ENCODE results near the gene FILIP1.

FILIP1 gene, protein sequence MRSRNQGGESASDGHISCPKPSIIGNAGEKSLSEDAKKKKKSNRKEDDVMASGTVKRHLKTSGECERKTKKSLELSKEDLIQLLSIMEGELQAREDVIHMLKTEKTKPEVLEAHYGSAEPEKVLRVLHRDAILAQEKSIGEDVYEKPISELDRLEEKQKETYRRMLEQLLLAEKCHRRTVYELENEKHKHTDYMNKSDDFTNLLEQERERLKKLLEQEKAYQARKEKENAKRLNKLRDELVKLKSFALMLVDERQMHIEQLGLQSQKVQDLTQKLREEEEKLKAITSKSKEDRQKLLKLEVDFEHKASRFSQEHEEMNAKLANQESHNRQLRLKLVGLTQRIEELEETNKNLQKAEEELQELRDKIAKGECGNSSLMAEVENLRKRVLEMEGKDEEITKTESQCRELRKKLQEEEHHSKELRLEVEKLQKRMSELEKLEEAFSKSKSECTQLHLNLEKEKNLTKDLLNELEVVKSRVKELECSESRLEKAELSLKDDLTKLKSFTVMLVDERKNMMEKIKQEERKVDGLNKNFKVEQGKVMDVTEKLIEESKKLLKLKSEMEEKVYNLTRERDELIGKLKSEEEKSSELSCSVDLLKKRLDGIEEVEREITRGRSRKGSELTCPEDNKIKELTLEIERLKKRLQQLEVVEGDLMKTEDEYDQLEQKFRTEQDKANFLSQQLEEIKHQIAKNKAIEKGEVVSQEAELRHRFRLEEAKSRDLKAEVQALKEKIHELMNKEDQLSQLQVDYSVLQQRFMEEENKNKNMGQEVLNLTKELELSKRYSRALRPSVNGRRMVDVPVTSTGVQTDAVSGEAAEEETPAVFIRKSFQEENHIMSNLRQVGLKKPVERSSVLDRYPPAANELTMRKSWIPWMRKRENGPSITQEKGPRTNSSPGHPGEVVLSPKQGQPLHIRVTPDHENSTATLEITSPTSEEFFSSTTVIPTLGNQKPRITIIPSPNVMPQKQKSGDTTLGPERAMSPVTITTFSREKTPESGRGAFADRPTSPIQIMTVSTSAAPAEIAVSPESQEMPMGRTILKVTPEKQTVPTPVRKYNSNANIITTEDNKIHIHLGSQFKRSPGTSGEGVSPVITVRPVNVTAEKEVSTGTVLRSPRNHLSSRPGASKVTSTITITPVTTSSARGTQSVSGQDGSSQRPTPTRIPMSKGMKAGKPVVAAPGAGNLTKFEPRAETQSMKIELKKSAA (N-terminal part only)

DNA sequence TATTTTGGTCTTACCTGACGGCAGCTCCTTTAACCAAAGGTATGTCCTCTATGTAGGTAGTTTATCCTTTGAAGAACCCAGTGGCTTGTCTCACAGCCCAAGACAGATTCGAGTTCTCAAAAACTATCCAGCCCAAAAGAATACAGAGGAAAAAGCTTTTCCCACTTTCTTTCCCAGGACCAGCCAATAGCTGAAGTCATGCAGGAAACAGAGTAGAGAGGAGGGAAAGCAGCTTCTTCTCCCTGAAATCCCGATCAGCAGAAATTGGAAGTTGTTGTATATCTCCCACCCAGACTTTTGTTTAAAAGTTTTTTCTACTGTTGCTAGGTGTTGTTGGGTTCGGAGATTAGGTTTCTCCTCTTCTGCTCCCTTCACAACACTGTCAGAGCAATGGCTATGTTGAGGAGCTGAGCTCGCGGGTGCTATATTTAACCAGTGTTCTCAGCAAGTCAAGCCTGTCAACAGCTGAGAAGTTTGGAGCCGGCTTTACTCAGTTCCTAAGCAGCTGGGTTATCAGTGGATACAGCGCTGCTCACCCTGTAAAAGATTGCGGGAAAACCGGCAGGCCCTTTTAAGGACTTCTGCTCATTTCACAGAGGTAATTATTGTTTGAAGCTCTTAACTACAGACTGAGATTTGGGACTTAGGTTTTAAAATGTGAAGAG, at the start of gene FILIP1:
Gene FILIP1, minus strand, starts transcription at position 401 of the 665 bp plus-strand sequence. CDS start 78,828 bp downstream, outside the sequence.
- DNase-seq (ENCODE audit: low spot score), result peak; percentile 59

DNA sequence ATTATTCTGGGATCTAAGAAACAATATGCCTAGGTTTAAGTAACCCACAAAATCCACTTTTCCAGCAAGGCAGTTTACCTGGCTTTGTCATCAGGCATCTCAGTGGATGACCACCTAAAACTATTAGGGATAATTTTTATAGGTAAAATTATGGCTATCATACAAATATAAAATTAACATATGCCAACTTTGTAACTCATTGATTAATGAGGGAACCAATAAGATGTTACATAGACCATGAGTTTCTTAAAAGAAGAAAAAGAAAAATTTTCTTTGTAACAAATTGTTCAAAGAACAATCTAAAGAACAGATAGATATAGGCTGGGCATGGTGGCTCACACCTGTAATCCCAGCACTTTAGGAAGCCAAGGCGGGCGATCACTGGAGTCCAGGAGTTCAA, 49.7 kb upstream of the FILIP1 start:
- no peak for DNase-seq (ENCODE audit: low spot score)

DNA sequence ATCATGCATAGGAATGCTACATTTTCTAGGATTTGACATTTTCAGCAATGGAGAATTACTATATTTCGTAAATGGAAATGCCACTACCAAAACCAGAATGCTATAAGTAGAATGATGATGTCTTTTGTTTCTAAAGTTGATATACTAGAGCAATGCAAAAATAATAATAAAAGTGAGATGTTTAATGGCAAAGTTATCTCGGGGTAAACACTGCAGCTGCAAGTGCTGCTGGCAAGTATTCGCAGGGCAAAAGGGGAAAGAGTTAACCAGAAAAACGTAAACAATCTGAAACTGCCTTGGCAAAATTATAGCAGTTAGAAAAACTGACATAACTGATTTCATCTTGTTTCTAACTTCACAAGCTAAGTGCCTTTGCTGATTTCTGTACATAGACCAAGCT, 45.5 kb upstream of the FILIP1 start:
- DNase-seq (ENCODE audit: low spot score), result no peak

DNA sequence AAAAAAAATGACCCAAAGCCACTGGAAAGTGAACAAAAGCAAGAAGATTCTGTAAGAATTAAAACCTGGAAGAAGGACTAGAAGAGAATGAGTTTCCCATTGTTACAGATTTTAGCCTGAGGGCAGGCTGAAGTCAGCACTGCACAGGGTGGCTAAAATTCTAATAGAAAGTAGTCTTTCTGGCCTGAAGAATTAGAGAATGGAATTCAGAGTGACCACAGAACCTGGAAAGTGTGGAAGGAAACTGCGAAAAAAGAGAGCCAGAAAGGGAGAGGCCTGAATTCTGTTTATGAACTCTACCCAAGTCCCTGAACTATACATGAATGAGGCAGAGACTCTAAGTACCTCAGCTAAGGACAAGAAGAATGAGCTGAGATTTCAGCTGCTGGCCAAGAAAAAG, 38.9 kb upstream of the FILIP1 start:
- DNase-seq (ENCODE audit: low spot score), result no peak

DNA sequence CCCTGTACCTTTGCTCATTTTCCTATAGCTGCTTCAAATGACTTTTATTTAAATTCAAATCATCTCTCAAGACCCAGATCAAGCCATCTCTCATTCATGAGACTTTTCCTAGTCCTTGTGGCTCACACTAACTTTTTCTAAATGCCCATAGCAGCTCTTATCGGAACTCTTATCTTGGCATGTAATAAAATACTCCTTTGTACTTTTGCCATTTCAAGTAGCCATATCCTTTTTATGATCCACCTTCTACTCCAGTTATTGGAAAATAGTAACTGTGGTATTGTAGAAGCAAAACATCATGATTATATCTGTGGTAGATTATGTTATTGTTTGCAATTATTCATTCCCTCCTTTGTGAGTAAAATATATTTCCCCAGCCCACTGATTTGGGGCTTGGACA, 37.6 kb upstream of the FILIP1 start:
- no peak for DNase-seq (ENCODE audit: low spot score)

DNA sequence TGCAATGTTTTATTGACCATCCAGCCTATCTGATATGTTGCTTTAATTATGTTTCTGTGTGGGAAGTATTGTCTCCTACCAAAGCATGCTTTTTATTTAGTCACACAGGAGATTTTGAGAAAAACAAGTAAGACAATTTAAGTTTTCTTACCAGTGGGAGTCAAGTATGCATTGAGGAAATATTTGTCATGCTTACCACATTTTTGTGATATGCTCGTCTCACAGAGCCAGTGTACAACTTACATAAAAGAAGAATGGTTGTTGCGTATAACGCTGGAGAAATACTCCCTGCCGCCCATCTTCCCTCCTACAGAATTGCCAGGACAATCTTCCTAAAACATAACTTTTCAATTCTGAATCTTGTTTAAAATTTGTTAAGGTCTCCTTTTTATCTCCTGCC, 37.1 kb upstream of the FILIP1 start:
- DNase-seq (ENCODE audit: low spot score), result no peak

DNA sequence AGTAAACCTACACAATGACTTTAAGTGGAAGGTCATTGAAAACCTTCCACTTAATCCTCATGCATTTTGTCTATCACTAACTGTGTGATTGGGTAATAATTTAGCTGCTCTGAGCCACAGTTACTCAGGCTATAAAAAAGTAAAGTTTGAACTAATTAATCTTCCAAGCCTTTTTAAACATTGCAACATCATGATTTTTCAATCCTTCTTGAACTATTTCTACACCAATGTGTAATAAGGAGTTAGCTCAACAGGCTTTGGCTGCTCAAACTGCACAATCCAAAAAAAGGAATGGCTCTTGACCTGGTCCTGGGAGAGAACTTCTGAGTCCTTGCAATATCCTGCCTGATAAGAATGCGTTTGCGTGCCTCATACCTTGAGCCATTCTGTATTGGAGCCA, 34.8 kb upstream of the FILIP1 start:
- DNase-seq (ENCODE audit: low spot score), result no peak

DNA sequence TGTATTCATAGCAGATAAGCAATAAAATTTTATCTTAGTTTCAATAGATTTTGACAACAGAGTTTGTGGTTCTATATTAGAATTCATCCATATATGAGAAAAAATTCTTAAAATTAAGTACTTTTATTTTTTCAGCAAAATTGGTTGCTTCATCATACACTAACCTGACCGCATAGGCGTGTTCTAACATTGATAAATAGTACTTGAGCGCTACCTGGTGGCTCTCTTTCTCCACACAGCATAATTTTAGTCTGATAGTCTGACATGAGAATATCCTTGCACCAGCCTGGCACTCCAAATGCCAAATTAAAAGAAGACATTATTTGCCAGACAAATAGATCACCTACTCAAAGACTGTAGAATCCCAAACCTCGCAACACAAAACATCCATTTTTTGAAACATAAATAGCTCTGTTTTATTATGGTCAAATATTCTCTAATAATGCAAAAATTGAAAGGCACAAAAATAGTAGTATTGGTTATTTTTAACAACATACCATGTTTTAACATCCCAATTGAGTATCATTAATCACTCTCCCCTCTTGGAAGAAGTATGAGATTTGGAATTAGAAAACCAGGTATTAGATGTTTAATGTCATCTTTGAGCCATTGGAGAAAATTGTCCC, 33.0 kb upstream of the FILIP1 start:
- DNase-seq (ENCODE audit: low spot score), result peak; percentile 49

DNA sequence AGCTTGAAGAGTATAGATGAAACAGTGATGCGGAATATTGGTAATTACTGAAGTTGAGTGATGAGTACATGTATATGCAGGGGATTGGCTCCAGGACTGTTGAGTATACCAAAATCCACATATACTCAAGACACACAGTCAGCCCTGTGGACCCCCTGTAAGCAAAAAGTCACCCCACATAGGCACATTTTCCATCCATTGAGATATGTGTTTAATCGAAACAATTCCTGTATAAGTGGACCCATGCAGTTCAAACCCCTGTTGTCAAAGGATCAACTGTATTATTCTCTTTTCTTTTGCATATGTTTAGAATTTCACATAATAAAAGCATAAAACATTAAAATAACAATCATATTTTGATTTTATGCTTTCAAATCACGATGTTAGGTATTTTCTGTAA, 32.1 kb upstream of the FILIP1 start:
- DNase-seq (ENCODE audit: low spot score), result no peak

DNA sequence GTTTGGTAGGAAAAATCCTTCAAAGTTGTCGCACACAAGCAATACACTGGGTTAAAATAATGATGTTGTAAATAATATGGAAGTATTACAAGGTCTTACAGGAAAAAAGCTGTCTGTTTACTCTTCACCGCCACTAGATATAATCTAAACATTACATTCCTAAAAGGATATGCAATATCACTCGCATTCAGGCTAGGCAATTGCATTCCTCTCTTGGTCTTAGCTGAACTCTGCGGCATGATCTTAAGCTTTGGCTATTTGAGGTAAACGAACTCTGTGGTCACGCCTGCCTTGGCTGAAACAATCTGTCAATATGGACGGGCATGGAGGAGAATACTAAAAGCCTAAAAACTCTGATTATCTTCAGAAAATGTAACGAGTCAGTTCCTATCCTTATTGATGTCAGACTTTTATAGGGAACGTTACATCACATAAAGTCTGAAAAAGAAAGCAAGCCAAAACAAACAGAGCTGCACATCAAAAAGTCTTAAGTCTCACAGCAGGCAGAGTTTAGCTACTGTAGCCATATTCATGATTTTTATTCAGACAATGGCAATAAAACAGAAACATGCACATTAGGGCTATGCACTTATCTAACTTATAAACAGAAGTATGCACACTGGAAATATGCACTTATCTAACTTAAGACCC, 30.8 kb upstream of the FILIP1 start:
- DNase-seq (ENCODE audit: low spot score), result no peak

DNA sequence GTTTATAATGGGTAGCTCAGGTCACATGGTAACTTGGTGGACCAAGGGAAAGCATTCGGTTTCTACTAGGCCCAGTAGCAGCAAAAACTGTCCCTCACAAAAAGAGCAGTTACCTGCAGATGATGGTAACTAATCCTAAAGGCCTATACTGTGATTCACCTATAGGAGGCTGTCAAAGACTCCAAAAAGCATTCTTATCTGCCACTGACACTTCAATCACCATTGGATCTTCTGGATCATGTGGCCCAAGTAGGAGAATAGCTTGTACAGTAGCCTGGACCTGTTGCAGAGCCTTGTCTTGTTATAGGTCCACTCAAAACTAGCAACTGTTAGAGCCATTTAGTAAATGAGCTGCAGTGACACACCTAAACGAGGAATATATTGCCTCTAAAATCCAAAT, 23.2 kb upstream of the FILIP1 start:
- DNase-seq (ENCODE audit: low spot score), result no peak

DNA sequence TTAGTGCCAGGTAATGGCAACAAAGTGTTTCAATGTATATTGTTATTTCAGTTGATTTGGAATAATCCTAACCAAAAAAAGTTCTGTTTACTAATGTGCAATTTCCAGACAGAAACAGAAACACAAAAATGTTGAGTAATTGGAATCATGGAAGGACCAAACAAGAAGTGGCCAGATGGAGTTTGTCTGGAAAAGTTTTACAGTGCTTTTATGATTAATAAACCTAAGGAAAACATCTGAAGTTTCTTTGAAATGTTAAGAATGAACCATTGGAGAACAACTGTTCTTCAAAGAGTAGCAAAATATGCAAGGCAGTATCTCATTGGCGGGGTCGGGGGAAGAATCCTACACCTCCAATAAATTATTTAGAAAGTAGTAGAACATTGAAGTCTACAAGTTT, 19.0 kb upstream of the FILIP1 start:
- DNase-seq (ENCODE audit: low spot score), result no peak

DNA sequence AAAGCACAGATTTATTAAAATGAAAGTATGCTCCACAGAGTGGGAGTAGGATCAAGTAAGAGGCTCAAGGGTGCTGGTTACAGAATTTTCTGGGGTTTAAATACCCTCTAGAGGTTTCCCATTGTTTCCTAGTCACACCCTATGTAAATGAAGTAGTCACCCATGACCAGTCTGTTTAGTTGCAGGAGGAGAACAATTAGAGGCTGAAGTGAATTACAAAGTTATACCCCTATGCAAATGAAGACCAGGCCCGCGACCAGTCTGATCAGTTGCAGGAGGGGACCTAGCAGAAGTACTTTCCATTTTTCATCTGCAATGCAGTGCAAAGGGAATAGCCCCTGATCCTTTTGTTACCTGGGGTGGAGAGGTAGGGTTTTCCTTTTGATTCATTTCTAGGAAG, 11.8 kb upstream of the FILIP1 start:
- DNase-seq (ENCODE audit: low spot score), result no peak

DNA sequence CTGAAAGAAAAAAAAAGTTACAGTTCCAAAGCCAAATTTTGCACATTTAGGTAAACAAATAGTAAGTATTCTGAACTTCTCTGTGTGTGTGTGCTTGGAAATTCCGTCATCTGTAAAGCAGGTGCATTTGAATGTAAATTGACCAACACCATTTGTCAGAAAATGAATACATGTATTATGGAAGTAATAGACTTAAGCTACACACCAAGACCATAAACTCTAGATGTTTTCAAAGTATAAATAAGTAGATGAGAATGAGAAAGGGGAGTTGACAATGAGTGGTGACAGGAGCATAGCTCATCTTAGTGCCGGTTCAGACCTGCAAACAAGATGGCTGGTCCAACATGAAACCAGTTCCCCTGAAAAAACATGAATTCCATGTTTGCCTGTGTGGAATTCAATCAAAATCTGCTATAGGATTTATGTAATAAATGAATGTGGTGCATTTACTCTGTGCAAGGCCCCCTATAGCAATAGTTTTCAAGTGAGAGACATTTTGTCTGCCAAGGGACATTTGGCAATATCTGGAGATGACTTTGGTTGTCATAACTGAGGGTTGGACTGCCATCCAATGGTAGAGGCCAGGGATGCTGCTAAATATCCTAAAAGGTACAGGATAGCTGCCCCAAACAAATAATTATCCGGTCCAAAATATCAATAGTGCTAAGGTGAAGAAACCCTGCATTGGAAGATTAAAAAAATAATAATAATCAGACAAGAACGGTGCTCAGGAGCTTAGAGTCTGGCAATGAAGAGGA, 11.0 kb upstream of the FILIP1 start:
- no peak for DNase-seq (ENCODE audit: low spot score)

DNA sequence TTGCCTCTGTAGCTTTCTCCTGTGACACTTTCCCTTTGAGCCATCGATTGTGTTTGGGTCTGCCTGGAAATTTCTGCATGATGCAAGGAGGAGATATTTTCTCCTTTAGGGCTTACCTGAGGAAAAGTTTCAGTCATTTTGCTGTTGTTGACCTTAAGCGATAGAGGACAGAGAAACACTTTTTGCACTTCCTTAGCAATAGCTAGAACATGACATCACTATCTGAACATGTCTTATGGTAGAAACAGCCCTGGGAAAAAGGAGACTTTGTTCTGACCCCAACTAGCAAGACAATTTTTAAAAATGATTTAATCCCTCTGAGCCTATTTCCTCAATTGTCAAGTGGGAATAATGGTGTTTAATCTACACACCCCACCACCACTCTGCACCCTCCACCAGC, 9.7 kb upstream of the FILIP1 start:
- DNase-seq (ENCODE audit: low spot score), result no peak

DNA sequence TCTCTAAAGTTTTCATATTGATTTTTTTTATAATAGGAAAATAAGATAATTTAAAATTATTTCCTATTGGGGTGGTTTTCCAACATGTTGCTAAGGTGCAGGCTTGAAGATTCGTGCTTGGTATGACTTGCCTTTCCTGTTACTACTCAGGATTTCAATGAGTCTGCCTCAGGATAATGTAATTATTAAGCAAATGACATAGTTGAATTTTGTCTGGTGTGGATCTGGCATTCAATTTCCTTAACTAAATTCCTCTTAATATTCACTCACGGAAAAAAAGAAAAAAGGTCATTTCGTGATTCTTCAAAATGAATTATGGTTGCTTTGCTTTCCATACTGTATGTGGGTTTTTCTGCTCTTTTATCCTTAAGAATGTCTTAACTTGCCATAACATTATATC, 9.3 kb upstream of the FILIP1 start:
- DNase-seq (ENCODE audit: low spot score), result no peak

DNA sequence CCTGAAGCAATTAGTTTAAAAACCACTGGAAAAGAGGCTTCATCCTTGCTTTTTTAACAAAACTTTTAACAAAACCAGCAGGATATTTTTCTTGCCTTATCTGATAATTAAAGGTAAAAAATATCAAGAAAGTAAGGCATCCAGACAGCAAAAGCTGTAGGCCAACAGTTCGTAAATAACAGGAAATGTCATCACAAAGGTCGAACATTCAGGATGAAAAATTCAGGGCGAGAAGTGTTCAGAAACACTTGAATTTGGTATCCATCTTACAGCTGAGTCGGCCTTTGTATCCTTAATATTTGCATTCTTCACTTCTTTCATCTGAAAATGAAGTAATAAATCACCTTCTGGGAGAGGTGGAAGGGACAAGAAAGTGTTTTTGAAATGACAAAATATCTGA, 8.2 kb upstream of the FILIP1 start:
- no peak for DNase-seq (ENCODE audit: low spot score)

DNA sequence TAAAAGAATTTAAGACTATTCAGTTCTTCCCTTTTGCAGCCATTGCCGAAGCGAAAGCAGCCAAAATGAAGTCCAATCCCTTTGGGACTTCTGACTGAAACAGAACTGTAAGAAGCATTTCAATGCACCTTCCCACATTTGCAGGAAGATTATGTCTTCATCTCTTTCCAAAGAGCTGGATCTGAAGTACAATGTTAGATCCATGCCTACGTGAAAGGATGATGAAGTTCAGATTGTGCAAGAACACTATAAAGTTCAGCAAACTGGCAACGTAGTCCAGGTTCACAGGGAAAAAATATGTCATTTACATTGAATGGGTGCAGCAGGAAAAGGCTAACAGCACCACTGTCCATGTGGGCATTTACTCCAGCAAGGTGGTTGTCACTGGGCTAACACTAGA, 6.0 kb upstream of the FILIP1 start:
- no peak for DNase-seq (ENCODE audit: low spot score)

DNA sequence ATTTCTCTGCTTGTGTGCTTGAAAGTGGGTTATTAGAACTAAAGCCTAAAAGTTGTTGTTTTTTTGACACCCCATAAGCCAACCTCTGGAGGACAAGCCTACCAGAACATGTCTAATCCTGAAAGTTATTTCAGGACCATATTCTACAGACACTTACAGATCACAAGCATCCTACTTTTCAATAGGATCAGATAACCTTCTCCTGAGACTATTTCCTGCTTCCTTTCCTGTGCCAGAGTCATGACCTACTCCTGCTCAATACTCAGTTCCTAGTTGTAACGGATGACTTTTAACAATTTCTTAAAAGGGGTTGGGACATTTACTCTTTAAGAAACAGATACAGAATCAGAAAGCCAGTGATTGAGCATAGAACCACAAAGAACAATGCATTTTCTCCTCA, 5.3 kb upstream of the FILIP1 start:
- no peak for DNase-seq (ENCODE audit: low spot score)

DNA sequence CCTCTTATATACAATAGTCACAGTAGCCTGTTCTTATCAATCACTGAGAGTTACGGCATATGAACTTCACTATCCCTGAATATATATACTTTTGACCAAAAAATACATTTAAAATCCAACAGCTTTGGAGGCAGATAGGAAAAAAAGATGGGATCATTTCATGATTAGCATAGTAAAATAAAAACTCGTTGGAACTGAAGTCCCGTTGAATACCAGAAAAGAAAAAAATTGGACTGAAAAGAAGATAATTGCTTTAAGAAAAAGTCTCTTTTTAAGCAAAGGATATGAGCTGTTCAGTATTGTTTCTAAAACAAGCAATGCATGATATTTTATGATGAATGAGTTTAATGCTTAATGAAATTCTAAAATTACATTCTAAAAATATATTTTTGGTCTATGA, 4.4 kb upstream of the FILIP1 start:
- no peak for DNase-seq (ENCODE audit: low spot score)

All from ecto neural progenitor cell (in vitro differentiated cells).